SU-DHL-6 (cell line): ENCODE measurements around the gene MUC5B.

ENCODE experiments used
- H2AFZ ChIP-seq: fragments of 200-600 bp; sonication (generic); 2 replicates; pipeline ENCODE4 v1.6.1; 2014; ENCODE audit warnings: low read depth, mild to moderate bottlenecking, moderate library complexity, mixed read lengths, antibody characterized with exemption, low read length; ENCODE audit not compliant: severe bottlenecking
- H3F3A ChIP-seq: fragments of 200-600 bp; shearing (Covaris generic); 2 replicates; pipeline ENCODE4 v1.6.0; 2016; ENCODE audit warnings: antibody characterized with exemption, mild to moderate bottlenecking; ENCODE audit not compliant: insufficient read depth
- H3K27ac ChIP-seq: fragments of 200-600 bp; sonication (generic); 2 replicates; pipeline ENCODE4 v1.5.1; 2016; ENCODE audit warnings: low read depth, mild to moderate bottlenecking, low read length, moderate library complexity, mixed read lengths
- H3K27me3 ChIP-seq: fragments of 200-600 bp; sonication (generic), shearing (Covaris generic); 2 replicates; pipeline ENCODE4 v1.6.0; 2014; ENCODE audit warnings: mild to moderate bottlenecking, low read length
- H3K36me3 ChIP-seq: fragments of 200-600 bp; sonication (generic); 2 replicates; pipeline ENCODE4 v1.6.1; 2014; ENCODE audit warnings: mild to moderate bottlenecking, low read length, mixed read lengths
- H3K4me2 ChIP-seq: fragments of 300-600, 200-600 bp; shearing (Covaris generic), sonication (generic); 2 replicates; pipeline ENCODE4 v1.6.0; 2014; ENCODE audit warnings: low read length, low read depth, mild to moderate bottlenecking; ENCODE audit not compliant: poor library complexity, severe bottlenecking
- H3K4me3 ChIP-seq: fragments of 200-600 bp; sonication (generic); 2 replicates; pipeline ENCODE4 v1.5.1; 2014; ENCODE audit warnings: antibody characterized with exemption, low read length, mild to moderate bottlenecking, mixed read lengths; ENCODE audit not compliant: insufficient read depth, poor library complexity, severe bottlenecking
- H3K79me2 ChIP-seq: fragments of 200-600 bp; sonication (generic); 2 replicates; pipeline ENCODE4 v1.6.1; 2014; ENCODE audit warnings: mild to moderate bottlenecking, low read length, moderate library complexity; ENCODE audit not compliant: insufficient read depth
- H3K9ac ChIP-seq: fragments of 200-600 bp; sonication (generic); 2 replicates; pipeline ENCODE4 v1.7.0; 2014; ENCODE audit warnings: mild to moderate bottlenecking, low read length
- H3K9me2 ChIP-seq: fragments of 200-600 bp; sonication (generic); replicated peaks from 2 replicates; pipeline ENCODE4 v1.6.1; 2014; ENCODE audit warnings: low read length; ENCODE audit not compliant: insufficient read depth
- H3K9me3 ChIP-seq: fragments of 200-600 bp; sonication (generic); 2 replicates; pipeline ENCODE4 v1.6.1; 2014; ENCODE audit warnings: low read length, mixed read lengths; ENCODE audit not compliant: insufficient read depth
- H4K20me1 ChIP-seq: fragments of 200-600 bp; sonication (generic); 2 replicates; pipeline ENCODE4 v1.6.1; 2014; ENCODE audit warnings: low read depth, mild to moderate bottlenecking, antibody characterized with exemption, low read length, moderate library complexity, mixed read lengths
- EZH2phosphoT487 ChIP-seq: fragments of 200-600 bp; sonication (generic), shearing (Covaris generic); conservative IDR thresholded peaks from 2 replicates; pipeline ENCODE4 v1.6.1; 2018; ENCODE audit warnings: mild to moderate bottlenecking, antibody characterized with exemption, low read length, moderate library complexity, mixed read lengths
- TF ChIP-seq, protein P1 (sequence below): fragments of 200-600 bp; sonication (generic); IDR thresholded peaks from one replicate; pipeline ENCODE4 v1.5.1; 2017; ENCODE audit warnings: antibody characterized with exemption, mild to moderate bottlenecking, low read length, moderate library complexity; ENCODE audit not compliant: insufficient read depth, poor library complexity, severe bottlenecking

The MUC5B gene

DNA sequence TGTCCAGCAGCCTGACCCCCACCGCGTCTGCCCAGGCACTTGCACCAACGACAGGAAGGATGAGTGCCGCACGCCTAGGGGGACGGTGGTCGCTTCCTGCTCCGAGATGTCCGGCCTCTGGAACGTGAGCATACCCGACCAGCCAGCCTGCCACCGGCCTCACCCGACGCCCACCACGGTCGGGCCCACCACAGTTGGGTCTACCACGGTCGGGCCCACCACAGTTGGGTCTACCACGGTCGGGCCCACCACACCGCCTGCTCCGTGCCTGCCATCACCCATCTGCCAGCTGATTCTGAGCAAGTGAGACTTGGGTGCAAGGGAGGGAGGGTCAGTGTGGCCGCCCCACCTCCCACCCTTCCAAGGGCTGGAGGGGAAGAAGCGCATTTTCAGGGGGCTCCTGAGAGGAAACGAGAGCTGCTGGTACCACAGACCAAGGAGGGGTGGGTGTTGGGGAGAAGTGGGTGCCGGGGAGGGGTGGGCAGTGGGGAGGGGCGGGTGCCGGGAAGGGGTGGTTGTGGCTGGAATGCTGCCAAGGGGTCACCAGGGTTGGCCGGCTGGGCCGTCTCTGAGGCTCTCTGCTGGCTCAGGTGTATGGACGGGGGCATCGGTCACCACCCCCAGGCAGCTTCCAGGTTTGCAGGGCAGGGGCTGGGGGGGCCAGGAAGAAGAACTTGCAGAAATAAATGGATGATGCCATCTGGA lies 27.7 kb upstream of the MUC5B start:
- Histone ChIP-seq H4K20me1 (no peaks in the 10 kb centered on the region), H3K36me3 (no peaks in the 10 kb centered on the region), H2AFZ (no peak overlapping the region), H3K79me2 (no peaks in the 10 kb centered on the region), H3K9ac (no peak overlapping the region), H3K27me3 (no peaks in the 10 kb centered on the region), H3K4me2 (no peak overlapping the region), H3K9me2 (no peaks in the 10 kb centered on the region), H3K9me3 (no peaks in the 10 kb centered on the region), H3K27ac (no peak overlapping the region), H3F3A (no peaks in the 10 kb centered on the region), H3K4me3 (no peak overlapping the region)
- TF ChIP-seq, protein P1, sequence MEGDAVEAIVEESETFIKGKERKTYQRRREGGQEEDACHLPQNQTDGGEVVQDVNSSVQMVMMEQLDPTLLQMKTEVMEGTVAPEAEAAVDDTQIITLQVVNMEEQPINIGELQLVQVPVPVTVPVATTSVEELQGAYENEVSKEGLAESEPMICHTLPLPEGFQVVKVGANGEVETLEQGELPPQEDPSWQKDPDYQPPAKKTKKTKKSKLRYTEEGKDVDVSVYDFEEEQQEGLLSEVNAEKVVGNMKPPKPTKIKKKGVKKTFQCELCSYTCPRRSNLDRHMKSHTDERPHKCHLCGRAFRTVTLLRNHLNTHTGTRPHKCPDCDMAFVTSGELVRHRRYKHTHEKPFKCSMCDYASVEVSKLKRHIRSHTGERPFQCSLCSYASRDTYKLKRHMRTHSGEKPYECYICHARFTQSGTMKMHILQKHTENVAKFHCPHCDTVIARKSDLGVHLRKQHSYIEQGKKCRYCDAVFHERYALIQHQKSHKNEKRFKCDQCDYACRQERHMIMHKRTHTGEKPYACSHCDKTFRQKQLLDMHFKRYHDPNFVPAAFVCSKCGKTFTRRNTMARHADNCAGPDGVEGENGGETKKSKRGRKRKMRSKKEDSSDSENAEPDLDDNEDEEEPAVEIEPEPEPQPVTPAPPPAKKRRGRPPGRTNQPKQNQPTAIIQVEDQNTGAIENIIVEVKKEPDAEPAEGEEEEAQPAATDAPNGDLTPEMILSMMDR: no peak
- TF ChIP-seq EZH2phosphoT487: no peak

DNA sequence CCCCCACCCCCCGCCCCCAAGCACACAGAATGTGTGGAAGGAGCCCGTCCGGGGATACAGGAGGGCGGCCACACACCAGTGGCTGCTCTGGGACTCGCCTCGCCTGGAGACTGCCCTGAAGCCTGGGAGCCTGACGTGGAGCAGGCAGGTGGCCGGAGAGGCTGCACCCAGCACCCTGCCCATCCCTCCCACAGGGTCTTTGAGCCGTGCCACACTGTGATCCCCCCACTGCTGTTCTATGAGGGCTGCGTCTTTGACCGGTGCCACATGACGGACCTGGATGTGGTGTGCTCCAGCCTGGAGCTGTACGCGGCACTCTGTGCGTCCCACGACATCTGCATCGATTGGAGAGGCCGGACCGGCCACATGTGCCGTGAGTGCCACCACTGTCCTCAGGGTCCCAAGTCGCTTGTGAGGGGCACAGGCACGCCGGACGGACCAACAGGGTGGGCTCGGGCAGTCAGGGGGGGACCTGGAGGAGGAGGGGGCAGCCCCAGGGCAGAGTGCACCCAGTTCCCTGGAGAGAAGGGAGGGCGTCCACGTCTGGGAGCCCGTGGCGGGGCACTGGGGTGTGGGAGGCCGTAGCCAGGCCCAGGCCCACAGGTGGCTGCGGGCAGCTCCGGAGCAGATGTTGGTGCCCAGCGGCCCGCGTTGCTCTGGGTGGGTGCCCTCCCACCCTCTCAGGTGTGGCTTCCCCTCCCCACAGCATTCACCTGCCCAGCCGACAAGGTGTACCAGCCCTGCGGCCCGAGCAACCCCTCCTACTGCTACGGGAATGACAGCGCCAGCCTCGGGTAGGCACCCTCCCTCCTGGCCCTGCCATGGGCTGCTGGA lies 27.0 kb upstream of the MUC5B start:
- H3K36me3 ChIP-seq: no peaks in the 10 kb centered on the region
- no peaks in the 10 kb centered on the region for H3K9me2 ChIP-seq
- no peaks in the 10 kb centered on the region for H3K79me2 ChIP-seq
- no peak for TF ChIP-seq EZH2phosphoT487
- no peak overlapping the region for H3K9ac ChIP-seq
- H2AFZ ChIP-seq: no peak overlapping the region
- H4K20me1 ChIP-seq: no peaks in the 10 kb centered on the region
- no peaks in the 10 kb centered on the region for H3F3A ChIP-seq
- no peak overlapping the region for H3K4me2 ChIP-seq
- H3K27ac ChIP-seq: no peak overlapping the region
- no peaks in the 10 kb centered on the region for H3K27me3 ChIP-seq
- no peak overlapping the region for H3K4me3 ChIP-seq
- H3K9me3 ChIP-seq: no peaks in the 10 kb centered on the region

DNA sequence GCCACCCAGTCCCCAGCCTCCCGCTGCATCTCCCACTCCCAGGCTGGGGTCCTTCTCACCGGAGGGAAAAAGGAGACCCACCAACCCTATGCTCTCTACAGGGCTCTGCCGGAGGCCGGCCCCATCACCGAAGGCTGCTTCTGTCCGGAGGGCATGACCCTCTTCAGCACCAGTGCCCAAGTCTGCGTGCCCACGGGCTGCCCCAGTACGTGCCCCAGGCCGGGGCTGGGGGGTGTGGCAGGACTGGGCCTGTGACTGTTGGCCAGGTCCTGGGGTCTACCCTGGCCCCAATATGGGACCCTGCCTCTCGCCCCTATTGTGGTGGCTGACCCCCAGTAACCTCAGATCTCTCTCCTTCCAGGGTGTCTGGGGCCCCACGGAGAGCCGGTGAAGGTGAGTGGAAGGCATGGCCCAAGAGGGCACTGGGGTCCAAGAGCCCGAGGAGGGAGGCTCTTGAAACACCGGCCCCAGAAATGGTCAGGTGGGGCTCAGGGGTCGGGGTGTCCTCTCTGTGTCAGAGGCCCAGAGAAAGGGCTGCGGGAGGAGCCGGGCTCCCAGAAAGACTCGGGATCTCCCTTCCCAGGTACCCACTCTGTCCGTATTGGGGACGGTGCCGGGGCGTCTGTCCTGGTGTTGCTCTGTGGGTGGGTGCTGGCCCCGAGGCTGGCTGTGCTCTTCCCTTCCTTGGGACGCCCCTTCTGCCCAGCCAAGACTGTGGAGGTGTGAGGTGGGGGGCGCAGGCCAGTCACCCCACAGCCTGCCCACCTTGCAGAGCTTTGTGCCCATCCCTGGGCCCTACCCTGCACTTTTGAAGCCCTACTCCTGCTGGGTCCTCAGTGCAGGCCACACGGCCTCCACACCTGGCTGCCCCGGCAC lies 26.1 kb upstream of the MUC5B start:
- no peaks in the 10 kb centered on the region for H4K20me1 ChIP-seq
- H3K4me2 ChIP-seq: no peak overlapping the region
- H3K9me3 ChIP-seq: no peaks in the 10 kb centered on the region; the same call in 1 of the 2 replicates
- H3K27ac ChIP-seq: no peak overlapping the region
- H3F3A ChIP-seq: no peaks in the 10 kb centered on the region
- no peaks in the 10 kb centered on the region for H3K9me2 ChIP-seq
- no peaks in the 10 kb centered on the region for H3K79me2 ChIP-seq
- no peak overlapping the region for H3K9ac ChIP-seq
- no peak overlapping the region for H2AFZ ChIP-seq
- H3K36me3 ChIP-seq: no peaks in the 10 kb centered on the region
- H3K4me3 ChIP-seq: no peak overlapping the region
- TF ChIP-seq, protein P1: no peak
- TF ChIP-seq EZH2phosphoT487: no peak
- H3K27me3 ChIP-seq: no peaks in the 10 kb centered on the region
